Measurements from ENCODE around the gene THADA.

The THADA gene

DNA sequence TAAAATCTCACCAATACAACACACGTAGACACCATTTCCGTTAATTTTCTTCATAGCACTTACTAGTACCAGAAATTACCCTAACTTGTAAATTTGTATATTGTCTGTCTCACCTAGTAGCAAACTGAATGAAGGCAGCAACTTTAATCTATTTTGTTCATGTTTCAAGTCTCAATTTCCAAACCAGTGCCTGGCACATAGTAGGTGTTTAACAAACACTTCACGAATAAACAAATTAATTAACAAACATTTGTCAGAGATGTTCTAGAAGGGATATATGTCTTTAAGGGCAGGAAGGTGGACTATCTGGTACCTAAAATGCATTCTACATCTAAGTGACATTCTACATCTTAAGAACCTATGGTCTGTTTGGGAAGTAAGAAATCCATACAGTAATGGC lies 963 bp downstream of the THADA start:
- Histone ChIP-seq H3K4me1 (no peaks in the 10 kb centered on the region), H3K79me2 (peaks cover 12% of the 10 kb centered on the region), H3K9me3 (ENCODE audit: control insufficient read depth, low read length) (no peaks in the 10 kb centered on the region), H3K4me2 (ENCODE audit: low read length) (peak overlapping the region; percentile 100), H3K9ac (no peak overlapping the region), H3K36me3 (ENCODE audit: control insufficient read depth, insufficient read depth, low read length) (no peaks in the 10 kb centered on the region), H3K4me3 (ENCODE audit: low read depth, low read length) (peak overlapping the region; percentile 94), H3K27me3 (ENCODE audit: control insufficient read depth, insufficient read depth, low read length) (no peaks in the 10 kb centered on the region), H2AFZ (peak overlapping the region; percentile 100), H3K27ac (no peak overlapping the region)
- no peak for TF ChIP-seq CTCF (IDR thresholded peaks at IDR 0.05)

DNA sequence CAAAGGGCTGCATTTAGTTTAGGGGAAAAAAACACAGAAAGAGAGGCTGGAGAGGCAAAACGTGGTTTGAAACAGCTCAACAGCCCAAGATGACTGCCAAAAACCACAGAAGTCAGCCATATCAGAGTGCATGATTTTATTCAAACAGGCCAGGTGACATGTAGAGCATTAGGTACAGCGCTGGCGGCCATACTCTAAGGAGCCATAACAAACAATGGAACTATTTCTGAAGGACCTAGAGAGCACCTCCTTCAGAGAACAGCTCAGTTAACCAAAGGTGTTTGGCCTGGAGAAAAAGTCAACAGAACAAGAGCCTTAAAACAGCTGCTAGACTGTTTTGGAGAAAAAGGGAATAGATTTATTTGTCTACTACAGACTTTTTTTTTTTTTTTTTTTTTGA lies 2.6 kb downstream of the THADA start:
- Histone ChIP-seq H3K9ac (no peak overlapping the region), H3K27ac (no peak overlapping the region), H3K79me2 (peaks cover 12% of the 10 kb centered on the region), H3K9me3 (ENCODE audit: control insufficient read depth, low read length) (no peaks in the 10 kb centered on the region), H3K4me3 (ENCODE audit: low read depth, low read length) (no peak overlapping the region), H3K36me3 (ENCODE audit: control insufficient read depth, insufficient read depth, low read length) (no peaks in the 10 kb centered on the region), H3K4me2 (ENCODE audit: low read length) (no peak overlapping the region), H2AFZ (no peak overlapping the region), H3K4me1 (no peaks in the 10 kb centered on the region), H3K27me3 (ENCODE audit: control insufficient read depth, insufficient read depth, low read length) (no peaks in the 10 kb centered on the region)
- no peak for TF ChIP-seq CTCF (IDR thresholded peaks at IDR 0.05)

DNA sequence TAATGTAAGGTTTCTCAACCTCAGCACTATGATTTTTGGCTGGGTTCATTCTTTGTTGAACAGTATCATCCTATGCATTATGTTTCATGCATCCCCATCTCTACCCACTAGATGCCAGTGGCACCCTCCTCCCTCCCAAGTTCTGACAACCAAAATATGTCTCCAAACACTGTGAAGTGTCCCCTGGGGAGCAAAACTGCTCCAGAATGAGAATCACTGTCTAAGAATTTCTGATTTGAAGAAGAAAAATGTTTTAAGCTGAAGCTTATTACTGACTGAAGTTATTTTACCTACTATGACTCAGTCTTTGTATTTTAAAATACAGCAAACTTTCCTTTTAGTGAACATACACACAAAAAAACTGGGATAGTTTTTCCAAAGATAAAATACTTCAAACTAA lies 3.4 kb downstream of the THADA start:
- Histone ChIP-seq H3K4me2 (ENCODE audit: low read length) (no peak overlapping the region), H3K4me3 (ENCODE audit: low read depth, low read length) (no peak overlapping the region), H3K9me3 (ENCODE audit: control insufficient read depth, low read length) (no peaks in the 10 kb centered on the region), H2AFZ (no peak overlapping the region), H3K79me2 (peaks cover 12% of the 10 kb centered on the region), H3K27ac (no peak overlapping the region), H3K9ac (no peak overlapping the region), H3K36me3 (ENCODE audit: control insufficient read depth, insufficient read depth, low read length) (no peaks in the 10 kb centered on the region), H3K27me3 (ENCODE audit: control insufficient read depth, insufficient read depth, low read length) (no peaks in the 10 kb centered on the region), H3K4me1 (no peaks in the 10 kb centered on the region)
- TF ChIP-seq CTCF (IDR thresholded peaks at IDR 0.05), result no peak

- Histone ChIP-seq H3K79me2 (no peaks in the 10 kb centered on the region), H2AFZ (no peak overlapping the region), H3K36me3 (ENCODE audit: control insufficient read depth, insufficient read depth, low read length) (no peaks in the 10 kb centered on the region), H3K4me3 (ENCODE audit: low read depth, low read length) (no peak overlapping the region), H3K27ac (no peak overlapping the region), H3K9ac (no peak overlapping the region), H3K9me3 (ENCODE audit: control insufficient read depth, low read length) (no peaks in the 10 kb centered on the region), H3K4me2 (ENCODE audit: low read length) (no peak overlapping the region), H3K4me1 (no peaks in the 10 kb centered on the region), H3K27me3 (ENCODE audit: control insufficient read depth, insufficient read depth, low read length) (no peaks in the 10 kb centered on the region)
- no peak for TF ChIP-seq CTCF (IDR thresholded peaks at IDR 0.05)
These were observed 10.1 kb downstream of the THADA start for GRCh38 chr2:43585708-43586107.

GRCh38 chr2:43579275-43579981 lies 16.4 kb downstream of the THADA start:
- H3K27ac ChIP-seq, result no peak overlapping the region
- H3K27me3 ChIP-seq (ENCODE audit: control insufficient read depth, insufficient read depth, low read length), result no peaks in the 10 kb centered on the region
- no peak overlapping the region for H3K4me3 ChIP-seq (ENCODE audit: low read depth, low read length)
- TF ChIP-seq CTCF (IDR thresholded peaks at IDR 0.05), result no peak
- H3K9ac ChIP-seq, result no peak overlapping the region
- H3K9me3 ChIP-seq (ENCODE audit: control insufficient read depth, low read length), result no peaks in the 10 kb centered on the region
- no peak overlapping the region for H2AFZ ChIP-seq
- no peaks in the 10 kb centered on the region for H3K36me3 ChIP-seq (ENCODE audit: control insufficient read depth, insufficient read depth, low read length)
- H3K4me2 ChIP-seq (ENCODE audit: low read length), result no peak overlapping the region
- H3K79me2 ChIP-seq, result no peaks in the 10 kb centered on the region
- H3K4me1 ChIP-seq, result no peaks in the 10 kb centered on the region

All from parathyroid adenoma (tissue), 2 donors.